Ovary (tissue), 3 donors: Measurements from ENCODE around the gene SLC39A11.

Experiments used
- CTCF ChIP-seq, 3 donors: fragments of 450-650 bp in 2 of 3; fragments of 200-600 bp in 1 of 3; IDR thresholded peaks; one replicate each; pipeline versions ENCODE4 v1.5.1 to v1.8.0; 2016 to 2022; ENCODE audit warnings: antibody characterized with exemption in 3 of 3, mild to moderate bottlenecking in 1 of 3
- POLR2A ChIP-seq: fragments of 450-650 bp; IDR thresholded peaks from one replicate; pipeline ENCODE4 v1.6.1; 2017; ENCODE audit warnings: antibody characterized with exemption, mild to moderate bottlenecking, moderate library complexity
- donor health status: DM: no; HTN: no; CAD: no.

GRCh38 chr17:72928454-72929136 is 163.9 kb downstream of the SLC39A11 start:
- TF ChIP-seq CTCF (IDR thresholded peaks at IDR 0.05) (no peak), POLR2A (no peak)
